NCI-H510A (cell line): Measurements from ENCODE around the gene ASPHD2.

ENCODE experiments used
- DNase-seq: peaks from one replicate; lab custom pipeline; 2025; lab: John Stamatoyannopoulos, UW

ASPHD2 gene

GRCh38 chr22:26446808-26447515 lies 17.9 kb downstream of the ASPHD2 start:
- DNase-seq = no peak

GRCh38 chr22:26447584-26448329 lies 18.7 kb downstream of the ASPHD2 start:
- DNase-seq = no peak

DNA sequence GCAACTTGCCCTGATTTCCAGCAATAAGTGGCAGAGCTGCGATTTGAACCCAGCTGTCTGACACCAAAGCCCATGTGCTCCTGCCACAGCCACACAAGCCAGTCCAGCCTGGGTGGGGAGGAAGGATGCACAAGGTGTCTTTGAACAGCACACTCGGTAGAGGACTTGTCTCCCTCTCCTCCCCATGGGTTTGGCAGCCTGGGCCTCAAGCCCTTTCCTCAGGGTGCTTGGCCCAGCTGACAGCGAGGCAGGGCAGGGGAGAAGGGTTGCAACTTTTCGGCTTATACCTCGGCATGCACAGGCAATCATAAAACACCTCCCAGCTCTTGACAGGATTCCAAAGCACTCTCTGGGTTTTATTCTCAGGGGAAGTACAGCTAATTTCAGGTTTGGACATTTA lies 19.3 kb downstream of the ASPHD2 start:
- no peak for DNase-seq

DNA sequence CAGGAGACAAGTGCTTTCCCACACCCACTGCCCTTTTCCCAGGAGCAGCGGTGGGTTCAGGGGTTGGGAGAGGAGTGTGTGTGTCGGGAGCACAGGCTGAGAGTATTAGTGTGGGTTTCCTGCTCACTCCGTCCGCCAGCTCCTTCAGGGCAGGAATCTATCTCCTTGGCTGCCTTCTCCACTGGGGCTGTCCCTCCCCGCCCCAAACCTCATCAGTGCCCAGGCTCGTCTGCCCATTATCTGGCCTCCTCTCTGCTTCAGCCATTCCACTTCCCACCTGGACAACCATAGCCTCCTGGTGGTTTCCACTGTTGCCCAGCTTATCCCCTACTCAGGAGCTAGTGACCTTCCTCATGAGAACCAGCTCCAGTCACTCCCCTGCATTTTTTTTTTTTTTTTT lies 19.9 kb downstream of the ASPHD2 start:
- DNase-seq = no peak

- no peak for DNase-seq
These were observed 21.6 kb downstream of the ASPHD2 start for GRCh38 chr22:26450453-26451185.

DNA sequence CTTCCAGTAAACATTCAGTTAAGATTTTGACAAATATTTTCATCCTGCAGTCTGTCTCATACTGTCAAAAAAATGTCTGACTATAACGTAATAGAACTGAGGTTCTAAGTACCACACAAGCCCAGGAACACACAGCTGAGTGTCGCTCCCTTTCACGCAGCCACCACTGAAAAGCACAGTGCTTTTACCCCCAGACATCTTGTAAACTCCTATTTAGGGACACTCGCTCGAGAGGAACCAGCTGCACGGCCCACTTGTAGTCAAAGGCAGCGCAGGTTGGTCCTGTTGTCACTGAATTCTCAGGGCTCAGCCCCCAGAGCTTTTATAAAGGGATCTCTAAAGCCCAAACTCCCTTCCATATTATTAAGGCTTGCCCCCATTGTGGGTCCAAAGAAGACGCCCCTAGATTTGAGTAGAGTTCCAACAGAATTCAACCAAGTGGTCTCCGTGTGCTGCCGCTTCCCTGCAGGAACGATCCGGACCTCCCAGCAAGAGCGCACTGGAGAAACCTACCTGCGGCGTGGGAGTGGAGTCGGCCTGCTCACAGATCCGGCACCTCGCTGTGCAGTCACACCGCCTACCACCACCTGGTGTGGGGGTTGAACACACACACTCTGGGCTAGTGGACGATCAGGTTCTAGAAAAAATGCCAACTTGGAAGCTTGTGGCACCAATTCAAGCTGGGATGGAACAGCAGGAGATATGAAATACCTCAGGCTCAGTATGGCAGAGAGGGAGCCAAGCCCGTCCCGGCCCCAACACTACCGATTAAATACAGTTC lies 23.4 kb downstream of the ASPHD2 start:
- DNase-seq = no peak

DNA sequence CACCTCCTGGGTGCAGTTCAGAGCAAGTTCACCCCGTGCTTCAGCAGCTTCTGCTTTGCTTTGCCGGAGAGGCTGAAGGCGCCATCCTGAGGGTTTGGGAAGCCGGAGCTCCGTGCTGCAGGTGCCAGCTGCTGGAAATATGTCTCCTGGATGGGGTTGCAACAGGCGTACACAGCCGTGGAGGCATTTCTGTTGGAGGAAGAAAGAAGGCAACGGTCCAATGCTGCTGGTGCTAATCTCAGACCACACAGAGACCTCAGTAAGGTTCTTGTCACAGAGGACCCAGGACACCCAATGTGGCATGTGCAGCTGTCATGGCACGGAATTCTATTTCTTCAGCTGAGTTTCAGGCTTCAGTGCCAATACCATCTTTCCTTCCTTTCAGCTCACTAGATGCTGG lies 24.2 kb downstream of the ASPHD2 start:
- no peak for DNase-seq

GRCh38 chr22:26453812-26454500 lies 24.9 kb downstream of the ASPHD2 start:
- no peak for DNase-seq

GRCh38 chr22:26457661-26458272 lies 28.7 kb downstream of the ASPHD2 start:
- no peak for DNase-seq

- no peak for DNase-seq
These were observed 31.1 kb downstream of the ASPHD2 start for GRCh38 chr22:26460202-26460601.

DNA sequence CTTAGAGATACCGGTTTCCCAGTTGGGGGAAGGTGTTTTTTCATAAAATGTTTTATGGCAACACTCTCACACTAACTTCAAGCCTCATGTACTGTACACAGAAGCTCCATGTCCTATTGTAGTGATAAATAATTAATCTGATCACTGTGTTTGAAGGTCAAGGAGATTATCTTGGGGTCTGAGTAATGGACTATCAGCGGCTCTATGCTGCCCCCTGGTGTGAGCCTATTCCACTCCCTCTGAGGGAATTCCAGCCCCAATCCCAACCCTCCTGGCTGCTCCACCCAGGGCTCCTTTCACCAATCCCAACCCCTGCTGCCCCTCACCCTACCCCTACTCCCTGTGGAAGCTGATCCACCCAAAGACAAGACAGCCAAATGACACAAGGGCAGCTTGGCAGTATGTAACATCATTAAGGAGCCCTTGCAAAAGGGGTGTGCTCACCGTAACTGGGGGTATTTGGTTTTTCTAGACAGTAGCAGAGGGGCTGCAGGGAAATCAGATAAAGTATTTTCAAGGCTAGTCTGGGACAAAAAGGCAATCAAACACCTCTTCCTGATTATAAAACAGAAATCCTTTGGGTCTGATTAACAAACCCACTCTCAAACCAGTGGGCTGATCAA lies 32.2 kb downstream of the ASPHD2 start:
- no peak for DNase-seq

- no peak for DNase-seq
These were observed 33.0 kb downstream of the ASPHD2 start for GRCh38 chr22:26462051-26462450.

DNA sequence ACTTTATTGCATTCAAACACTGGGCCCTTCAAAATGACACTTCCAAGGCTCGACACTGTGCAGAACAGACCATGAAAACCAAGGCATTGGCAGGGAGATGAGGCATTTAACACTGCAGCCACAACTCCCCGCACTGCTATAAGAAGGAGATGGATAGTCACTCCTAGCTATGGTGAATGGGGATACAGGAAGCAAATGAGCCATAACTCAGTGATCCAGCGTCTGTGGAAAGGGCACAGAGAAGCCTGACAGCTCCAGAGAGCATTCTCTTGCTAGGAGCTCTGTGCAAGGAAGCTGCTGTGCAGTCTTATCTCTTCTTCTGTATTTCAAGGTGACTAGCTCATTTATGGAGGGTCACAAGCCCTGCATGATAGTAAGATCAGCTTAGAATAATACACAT lies 33.6 kb downstream of the ASPHD2 start:
- DNase-seq = no peak

- DNase-seq = no peak
These were observed 34.1 kb downstream of the ASPHD2 start for GRCh38 chr22:26463101-26463661.

GRCh38 chr22:26463688-26464087 lies 34.6 kb downstream of the ASPHD2 start:
- DNase-seq = no peak

DNA sequence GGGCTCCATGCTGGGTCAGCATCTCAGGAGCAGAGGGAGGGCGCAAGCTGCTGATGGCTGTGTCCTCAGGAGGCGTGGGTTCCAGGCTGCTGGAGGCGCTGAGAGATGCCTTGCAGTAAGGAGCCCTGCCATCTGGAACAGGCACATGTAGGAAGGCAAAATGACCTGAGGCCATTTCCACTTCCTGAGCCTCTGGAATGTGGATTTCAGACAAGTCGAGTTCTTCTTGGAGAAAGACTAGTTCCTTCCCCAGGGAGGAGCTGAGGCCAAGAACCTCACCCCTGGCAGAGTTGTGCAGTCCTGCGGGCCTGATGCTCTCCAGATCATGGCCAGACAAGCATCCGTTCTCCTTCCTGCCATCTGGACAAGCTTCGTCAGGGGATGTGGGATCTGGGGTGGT lies 35.3 kb downstream of the ASPHD2 start:
- no peak for DNase-seq

GRCh38 chr22:26466196-26466595 lies 37.1 kb downstream of the ASPHD2 start:
- DNase-seq = no peak

GRCh38 chr22:26470807-26471206 lies 41.7 kb downstream of the ASPHD2 start:
- DNase-seq = no peak

DNA sequence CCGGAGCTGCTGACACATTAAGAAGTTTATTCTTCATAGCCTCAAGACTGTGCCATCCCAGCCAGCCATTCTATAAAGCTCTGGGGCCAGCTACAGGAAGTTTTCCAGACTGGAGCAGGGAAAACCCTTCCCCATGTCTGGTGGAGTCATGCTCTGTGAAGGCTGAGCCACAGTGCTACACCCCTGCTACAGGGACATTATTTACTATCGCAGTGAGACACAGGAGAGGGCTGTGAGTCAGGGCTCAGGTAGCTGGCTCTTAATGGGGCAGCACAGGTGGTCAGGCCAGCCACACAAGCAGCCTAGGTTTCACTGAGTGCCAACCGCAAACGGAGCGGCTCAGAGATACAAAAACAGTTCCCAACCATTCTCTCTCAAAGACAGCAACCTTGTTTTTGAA lies 42.5 kb downstream of the ASPHD2 start:
- no peak for DNase-seq

DNA sequence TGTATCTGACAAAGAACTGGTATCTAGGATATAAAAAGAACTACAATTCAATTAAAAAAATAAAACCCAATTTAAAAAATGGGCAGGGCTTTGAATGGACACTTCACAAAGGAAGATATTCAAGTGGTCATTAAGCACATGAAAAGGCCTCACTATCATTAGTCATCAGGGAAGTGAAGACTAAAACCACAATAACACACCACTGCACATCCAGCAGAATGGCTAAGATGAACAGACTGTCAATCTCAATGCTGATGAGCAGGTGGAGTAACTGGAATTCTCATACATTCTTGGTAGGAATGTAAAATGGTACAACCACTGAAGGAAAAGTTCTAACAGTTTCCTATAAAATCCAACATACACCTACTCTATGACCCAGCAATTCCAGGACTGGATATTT lies 45.6 kb downstream of the ASPHD2 start:
- no peak for DNase-seq
